Keratinocyte (primary cell): ENCODE measurements around the gene LSM12. TPM values are rescaled to one million over a fixed set of nuclear protein-coding genes. Genes with fewer than 3 reads are reported as not detected.

ENCODE experiments used
- DNase-seq: peaks from one replicate; pipeline ENCODE4 v3.0.0-alpha.2; 2011; ENCODE audit warnings: low read depth, missing footprints, low spot score
- FAIRE-seq: peaks from 2 replicates; lab custom pipeline; 2011; peaks lifted over from hg19 to GRCh38; lab: Jason Lieb, UNC
- H2AFZ ChIP-seq: 2 replicates; pipeline ENCODE4 v1.6.0; 2012; ENCODE audit warnings: low read length, control low read depth, inconsistent platforms; ENCODE audit not compliant: control insufficient read depth
- H3K27ac ChIP-seq: 2 replicates; pipeline ENCODE4 v1.5.1; 2011; ENCODE audit warnings: low read length; ENCODE audit not compliant: control insufficient read depth, insufficient read depth
- H3K27me3 ChIP-seq: 3 replicates; pipeline ENCODE4 v1.6.0; 2011; ENCODE audit warnings: low read length; ENCODE audit not compliant: control insufficient read depth, insufficient read depth; ENCODE audit errors: extremely low read depth
- H3K36me3 ChIP-seq, 2 experiments: 2 replicates in 1 of 2; 3 replicates in 1 of 2; pipeline ENCODE4 v1.5.1; 2011; ENCODE audit warnings: low read length in 2 of 2, mild to moderate bottlenecking in 1 of 2; ENCODE audit not compliant: control insufficient read depth in 2 of 2, insufficient read depth in 2 of 2; ENCODE audit errors: extremely low read depth in 1 of 2
- H3K4me1 ChIP-seq: 3 replicates; pipeline ENCODE4 v1.5.1; 2011; ENCODE audit warnings: low read length; ENCODE audit not compliant: control insufficient read depth, insufficient read depth; ENCODE audit errors: extremely low read depth
- H3K4me2 ChIP-seq: 3 replicates; pipeline ENCODE4 v1.6.0; 2011; ENCODE audit warnings: low read depth, low read length; ENCODE audit not compliant: control insufficient read depth, insufficient read depth; ENCODE audit errors: extremely low read depth
- H3K4me3 ChIP-seq, 3 experiments: fragments of 200-600 bp in 1 of 3; sonication (generic) in 1 of 3; 2 replicates in 2 of 3; 3 replicates in 1 of 3; pipeline ENCODE4 v1.5.1; 2011 to 2016; ENCODE audit warnings: low read length in 3 of 3, mild to moderate bottlenecking in 3 of 3, control low read depth in 2 of 3, inconsistent platforms in 1 of 3, low read depth in 1 of 3, mixed read lengths in 1 of 3, mixed run types in 1 of 3, moderate library complexity in 1 of 3; ENCODE audit not compliant: control insufficient read depth in 2 of 3, insufficient read depth in 2 of 3; ENCODE audit errors: extremely low read depth in 1 of 3
- H3K79me2 ChIP-seq: 2 replicates; pipeline ENCODE4 v1.6.0; 2012; ENCODE audit warnings: low read length; ENCODE audit not compliant: control insufficient read depth, insufficient read depth
- H3K9ac ChIP-seq: 3 replicates; pipeline ENCODE4 v1.6.0; 2011; ENCODE audit warnings: low read length; ENCODE audit not compliant: control insufficient read depth, insufficient read depth; ENCODE audit errors: extremely low read depth
- H3K9me1 ChIP-seq: 3 replicates; pipeline ENCODE4 v1.6.0; 2011; ENCODE audit warnings: low read length; ENCODE audit not compliant: control insufficient read depth, insufficient read depth; ENCODE audit errors: extremely low read depth
- H3K9me3 ChIP-seq: 2 replicates; pipeline ENCODE4 v1.5.1; 2012; ENCODE audit warnings: low read depth, low read length; ENCODE audit not compliant: control insufficient read depth
- H4K20me1 ChIP-seq: 3 replicates; pipeline ENCODE4 v1.6.0; 2011; ENCODE audit warnings: low read length; ENCODE audit not compliant: control insufficient read depth, insufficient read depth; ENCODE audit errors: extremely low read depth
- CTCF ChIP-seq, 3 experiments: IDR thresholded peaks in 1 of 3; conservative IDR thresholded peaks in 1 of 3; optimal IDR thresholded peaks in 1 of 3; 2 replicates in 2 of 3; 3 replicates in 1 of 3; pipeline versions ENCODE3 to v1.5.1; 2011; ENCODE audit warnings: low read length in 3 of 3, mild to moderate bottlenecking in 3 of 3, moderate library complexity in 2 of 3, control low read depth in 1 of 3, inconsistent platforms in 1 of 3; ENCODE audit not compliant: insufficient read depth in 2 of 3; ENCODE audit errors: extremely low read depth in 1 of 3
- EZH2 ChIP-seq: IDR thresholded peaks from one replicate; pipeline ENCODE4 v1.6.1; 2012; ENCODE audit warnings: inconsistent platforms, mild to moderate bottlenecking, low read length, moderate library complexity
- dilution Hi-C: fragments of 300-500 bp; cut with MboI; formaldehyde crosslinking; loops from one replicate; pipeline ENCODE4 v1.7.0; 2020; ENCODE audit warnings: low sequenced_read_pairs; ENCODE audit not compliant: extremely low pct_ligation_motif_present
- polyA plus RNA-seq, 5 experiments: library from polyadenylated mRNA; depleted of rRNA in 3 of 5; stranded (reverse) in 3 of 5; stranded (forward) in 1 of 5; unstranded in 1 of 5; fragments of >200 nt; gene quantifications; 1 replicate in 1 of 5; 2 replicates in 3 of 5; 3 replicates in 1 of 5; pipeline versions ENCODE4 v1.2.1 to v1.2.3, GENCODE V29; 2011 to 2012; ENCODE audit warnings: missing spikeins in 2 of 5, low read depth in 1 of 5, low replicate concordance in 1 of 5

The LSM12 gene
- polyA plus RNA-seq, 1 donor (not counting 4 experiments of a cell fraction or from before 2014, with no cell fraction given): 49.5 TPM

GRCh38 chr17:44085908-44086307 is 19.4 kb upstream of the LSM12 start:
- no peak for DNase-seq
- dilution Hi-C loops: no loop called here
- H3K4me2 ChIP-seq: peak overlapping the region; percentile 56
- H4K20me1 ChIP-seq: no peaks in the 10 kb centered on the region
- no peak for TF ChIP-seq CTCF (optimal IDR thresholded peaks at IDR 0.05 in 1 of 3, IDR thresholded peaks at IDR 0.05 in 1 of 3, conservative IDR thresholded peaks at IDR 0.05 in 1 of 3; ENCODE audit: extremely low read depth in 1 of 3, insufficient read depth in 2 of 3, low read length in 3 of 3)
- no peak for TF ChIP-seq EZH2
- no peaks in the 10 kb centered on the region for H3K9me1 ChIP-seq
- no peak overlapping the region for H2AFZ ChIP-seq
- no peak for FAIRE-seq
- H3K4me1 ChIP-seq: peaks cover 26% of the 10 kb centered on the region
- H3K27ac ChIP-seq: no peak overlapping the region
- H3K9ac ChIP-seq: peak overlapping the region; percentile 42
- H3K36me3 ChIP-seq: peaks cover 2 to 3% of the 10 kb centered on the region in 2 experiments
- no peak overlapping the region for H3K4me3 ChIP-seq
- H3K27me3 ChIP-seq: no peaks in the 10 kb centered on the region
- H3K79me2 ChIP-seq: no peaks in the 10 kb centered on the region
- H3K9me3 ChIP-seq: no peaks in the 10 kb centered on the region

GRCh38 chr17:44084921-44085320 is 18.4 kb upstream of the LSM12 start:
- H3K9ac ChIP-seq: no peak overlapping the region

More at GRCh38 chr17:44084921-44085320, 18.4 kb upstream of the LSM12 start:
- Histone ChIP-seq H3K9me3 (no peaks in the 10 kb centered on the region), H3K4me2 (no peak overlapping the region), H3K36me3 (peaks cover 2 to 3% of the 10 kb centered on the region in 2 experiments), H3K4me3 (no peak overlapping the region), H4K20me1 (no peaks in the 10 kb centered on the region), H3K27me3 (no peaks in the 10 kb centered on the region), H3K4me1 (peaks cover 26% of the 10 kb centered on the region), H3K9me1 (no peaks in the 10 kb centered on the region), H3K79me2 (no peaks in the 10 kb centered on the region), H3K27ac (no peak overlapping the region), H2AFZ (no peak overlapping the region)
- no peak for TF ChIP-seq EZH2
- no peak for TF ChIP-seq CTCF (optimal IDR thresholded peaks at IDR 0.05 in 1 of 3, IDR thresholded peaks at IDR 0.05 in 1 of 3, conservative IDR thresholded peaks at IDR 0.05 in 1 of 3; ENCODE audit: extremely low read depth in 1 of 3, insufficient read depth in 2 of 3, low read length in 3 of 3)
- FAIRE-seq (no peak), DNase-seq (no peak)
- dilution Hi-C loops: no loop called here
